HG02973 (cell line): ENCODE data around the gene KIF2A.
A peak's percentile ranks its signal among the peaks of the same experiment; 100 is the strongest.

Experiments
- ATAC-seq: cut with Tn5 transposase; IDR thresholded peaks from one replicate; pipeline ENCODE4 v1.9.1; 2021; ENCODE audit warnings: moderate library complexity; ENCODE audit not compliant: unreplicated experiment

Gene KIF2A

DNA sequence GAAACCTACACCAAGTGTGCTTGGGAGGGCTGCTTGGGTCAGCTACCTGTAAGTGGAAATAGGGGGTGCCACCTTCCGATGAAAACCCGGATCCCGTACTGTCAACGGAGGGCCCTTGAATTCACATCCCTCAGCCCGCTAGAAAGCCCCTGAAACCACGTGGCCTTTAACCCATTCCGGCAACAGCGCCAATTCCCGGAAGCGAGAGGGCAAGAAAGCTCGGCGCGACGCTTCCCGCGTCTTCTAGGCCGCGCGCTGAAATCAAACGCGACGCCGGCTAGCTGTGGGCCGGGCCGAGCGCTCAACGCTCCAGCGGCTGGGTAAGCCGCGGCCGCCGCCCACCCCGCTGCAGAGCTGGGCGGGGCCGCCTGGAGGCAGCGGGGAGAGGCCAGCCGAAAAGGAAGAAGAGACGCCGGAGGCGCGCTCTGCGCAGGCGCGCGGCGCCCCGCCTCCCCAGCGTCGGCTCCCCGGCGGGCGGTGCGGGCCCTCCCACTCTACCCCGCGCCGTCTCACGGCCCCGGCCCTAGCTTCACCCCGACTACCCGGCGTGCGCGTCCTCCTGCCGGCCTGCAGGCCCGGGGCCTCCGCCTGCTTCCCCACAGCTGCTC is at the start of gene KIF2A:
Gene KIF2A, plus strand, starts transcription at position 492 of the 608 bp plus-strand sequence. CDS start 267 bp downstream, outside the sequence.
- peak; percentile 92 for ATAC-seq

DNA sequence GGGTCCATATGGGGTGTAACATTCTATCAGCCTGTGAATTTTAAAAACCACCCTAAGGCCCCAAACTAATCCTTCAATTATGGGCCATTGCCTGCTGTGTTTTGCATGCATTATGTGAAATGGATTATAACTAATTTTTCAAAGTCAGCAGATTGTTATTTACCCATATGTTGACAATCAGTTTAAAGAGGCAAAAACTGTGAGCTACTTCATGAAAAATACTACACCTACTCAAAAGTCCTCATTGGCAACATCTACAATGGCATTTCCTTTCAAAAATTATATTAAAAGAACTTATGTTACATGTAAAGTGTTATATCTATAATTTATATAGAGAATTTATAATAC is 49.0 kb upstream of the KIF2A start:
- no peak for ATAC-seq

DNA sequence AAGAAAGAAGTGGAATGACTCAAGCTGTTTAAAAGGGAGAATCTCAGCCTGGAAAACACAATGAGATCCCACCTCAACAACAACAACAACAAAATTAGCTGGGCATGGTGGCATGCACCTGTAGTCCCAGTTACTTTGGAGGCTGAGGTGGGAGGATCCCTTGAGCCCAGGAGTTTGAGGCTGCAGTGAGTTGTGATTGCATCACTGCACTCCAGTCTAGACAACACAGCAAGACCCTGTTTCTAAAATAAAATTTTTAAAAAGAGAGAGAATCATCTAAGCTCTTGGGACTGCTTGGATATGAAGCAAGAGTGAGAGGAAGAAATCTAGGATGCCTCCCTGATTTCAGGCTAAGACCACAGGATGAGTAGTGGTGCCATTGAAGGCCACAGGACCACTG is 47.4 kb upstream of the KIF2A start:
- ATAC-seq: no peak

DNA sequence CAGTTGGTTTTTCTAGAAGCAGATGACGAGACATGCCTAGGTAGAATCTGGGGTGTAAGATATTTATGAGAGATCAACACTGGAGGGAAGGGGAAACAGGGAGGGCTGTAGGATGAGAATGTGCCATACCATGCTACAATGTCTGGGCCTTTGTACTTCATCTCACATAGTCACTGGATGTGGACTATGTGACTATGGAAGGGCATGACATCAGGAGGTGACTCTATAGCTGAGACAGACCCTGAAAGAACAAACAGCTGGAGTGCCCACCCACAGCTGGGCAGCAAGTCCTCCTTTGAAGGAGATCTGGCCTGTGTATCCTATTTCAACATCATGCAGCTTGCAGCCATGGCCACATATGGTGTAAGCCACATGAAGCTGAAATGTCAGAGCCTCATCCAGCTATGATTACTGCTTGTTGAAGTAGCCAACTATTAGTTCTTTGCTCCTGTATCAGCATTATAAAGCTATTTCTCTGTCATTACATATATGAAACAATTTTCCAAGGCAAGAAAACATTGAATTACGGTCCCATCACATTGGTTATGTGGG is 46.2 kb upstream of the KIF2A start:
- ATAC-seq: no peak

DNA sequence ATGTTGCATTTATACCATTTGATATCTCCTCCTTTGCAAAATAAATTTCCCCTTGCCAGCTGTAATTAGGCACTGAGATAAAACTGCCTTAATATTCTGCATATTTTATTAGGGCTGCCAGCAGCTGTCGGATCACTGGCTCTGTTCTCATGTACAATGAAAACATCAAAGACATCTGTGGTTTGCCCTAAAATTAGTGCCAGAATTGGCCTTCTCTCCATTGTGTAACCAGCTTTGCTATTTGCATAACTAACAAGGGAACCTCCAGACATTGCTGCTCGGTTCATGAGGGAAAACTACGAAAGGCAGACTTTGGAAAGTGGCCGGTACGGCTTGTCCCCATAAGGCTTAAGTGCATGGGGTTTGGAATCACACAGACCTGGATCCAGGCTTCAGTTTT is 45.5 kb upstream of the KIF2A start:
- ATAC-seq: no peak

DNA sequence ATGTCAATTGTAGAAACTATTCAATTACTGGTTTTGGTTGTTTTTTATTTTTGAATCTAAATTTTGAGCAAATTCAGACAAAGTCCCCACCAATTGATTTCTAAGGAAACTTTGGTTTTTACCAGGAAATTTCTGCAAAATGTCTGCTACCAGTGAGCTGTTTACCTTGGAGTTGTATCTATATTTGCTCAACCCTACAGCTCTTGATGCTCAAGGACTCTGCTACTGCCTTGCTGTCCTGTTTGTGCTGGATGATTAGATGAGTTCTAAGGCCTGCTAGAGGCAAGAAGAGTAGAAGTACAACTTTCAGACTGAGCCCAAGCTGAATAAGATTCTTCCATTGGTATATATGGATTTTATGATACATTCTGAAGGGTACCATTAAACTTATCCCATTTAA is 42.6 kb upstream of the KIF2A start:
- ATAC-seq: no peak

DNA sequence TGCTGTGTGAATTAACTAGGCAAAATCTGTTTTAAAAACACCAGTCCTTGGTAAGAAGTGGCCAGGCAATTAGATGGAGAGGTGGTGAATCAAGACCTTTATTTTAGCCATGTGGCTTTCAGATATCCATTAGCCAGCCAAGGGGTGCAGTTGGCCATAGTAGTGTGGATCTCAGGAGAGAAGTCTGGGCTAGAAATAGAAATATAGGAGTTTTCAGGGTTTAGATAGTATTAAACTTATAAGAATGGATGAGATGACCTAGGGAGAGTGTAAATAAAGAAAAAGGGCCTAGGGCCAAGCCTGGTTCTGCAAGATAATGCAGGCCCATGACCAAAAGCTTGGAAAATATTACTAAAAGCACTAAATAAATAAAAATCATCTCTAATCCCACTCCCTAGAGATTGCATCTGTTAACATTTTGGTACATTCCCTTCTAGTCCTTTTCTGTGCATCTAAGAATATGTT is 40.3 kb upstream of the KIF2A start:
- no peak for ATAC-seq

DNA sequence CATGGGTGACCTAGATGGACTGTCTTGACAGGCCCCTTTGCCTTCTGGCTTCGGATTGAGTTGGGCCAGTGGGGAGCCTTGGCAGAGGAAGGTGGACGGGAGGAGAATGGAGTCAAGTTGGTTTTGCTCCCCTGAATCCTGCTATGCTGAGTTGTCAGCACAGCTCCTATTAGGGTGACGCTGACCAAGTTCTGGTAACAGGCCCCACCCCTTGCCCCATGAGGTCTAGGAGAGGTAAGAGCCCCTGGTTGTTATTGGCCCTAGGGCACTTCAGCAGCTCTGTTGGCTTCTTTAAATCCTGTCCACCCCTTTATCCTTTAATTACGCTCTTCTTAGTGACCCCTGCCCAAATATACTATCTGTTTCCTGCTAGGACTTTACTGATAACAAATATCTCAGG is 39.4 kb upstream of the KIF2A start:
- no peak for ATAC-seq

DNA sequence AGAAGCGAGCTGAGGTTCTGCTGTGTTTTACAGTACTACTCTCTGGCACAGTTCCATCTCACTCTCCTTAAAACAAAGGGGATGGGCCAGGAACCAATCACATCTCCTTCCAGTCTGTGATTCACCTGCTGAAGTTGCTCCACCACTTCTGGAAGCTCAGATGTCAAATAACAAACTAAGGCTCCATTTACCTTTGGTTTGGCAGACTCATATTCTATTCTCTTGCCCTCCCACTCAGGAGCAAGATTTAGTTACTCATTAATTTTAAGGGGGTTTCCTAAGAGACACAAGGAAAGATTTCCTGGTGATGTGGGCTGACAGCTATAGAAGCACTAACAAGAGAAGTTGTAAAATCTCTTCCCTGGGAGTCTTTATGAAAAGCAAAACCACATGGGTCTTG is 37.8 kb upstream of the KIF2A start:
- no peak for ATAC-seq

DNA sequence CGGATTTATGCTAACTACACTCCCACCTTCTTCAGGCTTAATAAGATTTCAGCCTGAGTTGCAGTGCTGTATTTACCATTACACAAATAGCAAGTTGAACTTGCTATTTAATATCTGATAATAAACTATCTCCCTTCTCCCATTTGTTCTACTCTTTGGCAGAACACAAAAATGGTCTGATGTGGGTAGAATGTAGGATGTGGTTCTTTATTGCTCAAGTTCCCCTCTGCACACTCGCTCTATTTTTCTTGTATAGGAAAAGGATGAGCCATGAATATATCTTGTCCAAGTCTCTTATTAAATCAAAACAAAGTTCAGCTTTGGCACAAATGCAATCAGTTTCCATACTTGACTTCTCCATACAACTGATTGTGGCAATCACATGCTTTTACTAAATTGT is 37.2 kb upstream of the KIF2A start:
- no peak for ATAC-seq

DNA sequence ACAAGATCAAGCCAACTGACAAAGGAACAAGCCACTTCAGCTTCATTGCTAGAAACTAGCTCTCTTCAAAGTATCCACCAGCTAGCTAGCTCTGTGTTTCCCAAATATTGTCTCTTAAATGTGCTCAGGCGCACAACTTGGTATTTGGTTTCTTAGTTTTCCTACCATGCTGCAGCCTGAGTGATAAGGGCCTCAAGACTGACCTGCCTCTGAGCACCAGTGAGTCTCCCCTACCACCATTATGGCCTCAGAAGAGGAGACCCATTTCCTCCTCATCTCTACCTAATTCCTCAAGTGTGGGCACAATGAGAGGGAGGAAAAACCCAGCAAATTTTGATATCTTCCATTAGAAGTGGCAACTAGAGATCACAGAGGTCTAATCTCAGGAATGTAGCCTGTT is 34.6 kb upstream of the KIF2A start:
- no peak for ATAC-seq

DNA sequence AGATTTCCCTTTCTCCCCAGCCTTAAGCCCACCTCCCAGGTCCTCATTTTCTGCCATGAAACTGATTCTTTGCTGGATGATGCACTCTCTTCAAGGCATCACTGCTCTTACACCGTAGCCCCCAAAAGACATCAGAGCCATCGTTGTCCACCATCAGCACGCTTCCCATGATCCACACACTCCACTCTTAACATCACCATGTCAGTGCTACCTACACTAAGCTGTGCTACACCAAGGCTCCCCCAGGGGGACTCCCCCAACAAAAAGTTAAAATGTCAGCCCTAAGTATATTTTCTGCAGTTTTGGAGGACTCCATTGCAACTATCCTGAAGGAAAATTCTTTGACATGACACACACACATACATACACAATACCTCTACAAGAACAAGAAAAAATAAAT is 34.1 kb upstream of the KIF2A start:
- no peak for ATAC-seq

DNA sequence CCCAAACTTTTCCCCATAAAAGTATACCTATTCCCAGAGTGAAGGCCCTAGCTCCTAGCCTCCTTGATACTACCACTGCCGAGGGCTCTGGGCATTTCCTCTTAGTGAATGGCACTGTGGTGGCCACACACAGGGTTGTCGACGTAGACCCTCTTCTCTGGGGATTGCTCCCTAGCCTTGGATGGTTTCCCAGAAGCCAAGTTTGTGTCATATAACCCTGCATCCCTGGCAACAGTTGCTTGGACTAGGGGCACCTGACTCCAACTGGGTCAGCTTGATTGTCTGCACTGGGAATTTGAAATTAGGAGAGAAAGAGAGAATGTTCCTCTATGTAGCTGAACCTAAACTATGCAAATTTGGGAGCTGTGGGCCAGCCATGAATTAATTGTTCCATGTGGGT is 32.3 kb upstream of the KIF2A start:
- no peak for ATAC-seq

DNA sequence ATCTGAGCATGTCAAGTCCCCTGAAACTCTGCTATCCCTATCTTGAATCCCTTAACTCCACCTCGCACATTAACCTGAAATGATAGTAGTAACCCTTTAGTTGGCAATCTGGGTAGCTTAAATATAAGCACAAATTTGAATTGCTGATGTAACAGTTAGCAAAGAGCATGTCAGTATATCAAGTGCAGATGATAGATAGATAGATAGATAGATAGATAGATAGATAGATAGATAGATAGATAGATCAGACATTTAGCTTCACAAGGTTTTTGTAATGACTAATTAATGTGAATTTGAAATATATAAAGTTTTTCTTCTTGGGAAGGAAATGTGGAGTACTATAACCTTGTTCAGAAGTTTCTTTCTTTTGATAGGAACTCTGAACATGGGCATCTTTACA is 30.4 kb upstream of the KIF2A start:
- ATAC-seq: no peak

DNA sequence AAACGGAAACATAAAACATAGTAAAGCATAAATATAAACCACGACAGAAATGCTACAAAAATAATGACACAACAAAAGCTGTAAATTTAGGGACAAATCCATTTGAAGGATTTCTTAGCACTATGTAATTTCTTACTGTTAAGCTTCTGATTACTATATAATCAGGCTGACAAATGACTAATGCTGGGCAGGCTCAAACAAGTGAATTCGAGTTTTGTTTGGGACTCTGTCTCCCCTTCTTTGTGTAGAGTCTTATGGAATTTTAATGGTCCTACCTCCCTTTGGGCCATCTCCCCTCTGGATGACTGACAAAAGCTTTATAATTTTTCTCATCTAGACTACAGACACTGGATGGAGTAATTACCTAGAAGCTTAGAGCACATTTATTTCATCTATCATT is 24.6 kb upstream of the KIF2A start:
- ATAC-seq: no peak

DNA sequence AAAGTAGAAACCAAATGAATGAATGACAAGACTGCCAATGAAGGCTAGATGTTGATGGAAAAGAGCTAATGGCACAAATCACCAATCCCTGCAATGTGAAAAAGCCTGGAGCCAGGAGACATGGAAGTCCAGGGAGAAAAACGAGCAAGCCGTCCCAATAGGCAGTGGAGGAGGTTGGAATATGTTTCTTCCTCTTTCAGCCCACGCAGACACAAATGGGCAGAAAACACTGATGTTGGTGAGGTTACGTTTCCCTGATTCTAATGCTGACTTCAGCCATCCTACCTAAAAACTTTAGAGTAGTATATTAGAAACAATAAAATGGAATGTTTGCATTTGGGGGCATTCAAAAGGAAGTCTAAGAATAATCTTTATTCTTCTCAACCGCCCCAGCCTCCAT is 23.9 kb upstream of the KIF2A start:
- no peak for ATAC-seq

DNA sequence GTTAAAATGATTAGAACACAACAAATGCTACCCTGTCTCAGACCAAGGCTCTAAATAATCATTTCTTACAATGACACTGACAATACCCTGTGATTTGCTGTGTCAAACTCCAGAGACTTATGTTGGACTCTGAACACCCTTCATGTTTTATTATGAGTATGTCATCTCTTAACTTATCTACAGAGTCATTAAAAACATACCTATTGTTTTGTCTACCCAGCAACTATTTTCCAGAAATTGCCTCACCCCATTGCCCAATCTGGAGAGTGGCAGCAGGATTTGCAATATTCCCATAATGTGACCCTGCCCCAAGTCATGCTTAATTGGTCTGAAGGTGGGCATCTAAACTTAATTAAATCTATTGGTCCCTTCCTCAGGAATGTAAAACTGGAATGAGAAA is 23.0 kb upstream of the KIF2A start:
- no peak for ATAC-seq

DNA sequence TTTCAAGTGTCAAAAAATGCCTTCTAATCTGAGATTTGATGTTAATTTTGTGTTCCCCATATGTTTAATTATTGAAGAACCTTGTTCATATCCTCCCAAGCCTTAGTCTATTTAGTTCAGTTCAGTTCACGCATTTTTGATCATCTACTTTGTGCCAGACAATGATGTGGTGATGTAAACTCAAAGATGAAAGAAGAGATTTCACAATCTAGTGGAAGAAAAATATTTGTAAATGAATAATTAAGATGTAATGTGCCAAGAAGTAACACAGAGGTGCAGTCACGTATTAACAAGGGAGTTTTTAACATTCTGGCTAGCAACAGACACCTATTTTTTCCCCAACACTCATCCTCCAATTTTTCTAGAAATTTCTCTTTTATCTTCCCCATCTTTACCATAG is 22.1 kb upstream of the KIF2A start:
- ATAC-seq: no peak

DNA sequence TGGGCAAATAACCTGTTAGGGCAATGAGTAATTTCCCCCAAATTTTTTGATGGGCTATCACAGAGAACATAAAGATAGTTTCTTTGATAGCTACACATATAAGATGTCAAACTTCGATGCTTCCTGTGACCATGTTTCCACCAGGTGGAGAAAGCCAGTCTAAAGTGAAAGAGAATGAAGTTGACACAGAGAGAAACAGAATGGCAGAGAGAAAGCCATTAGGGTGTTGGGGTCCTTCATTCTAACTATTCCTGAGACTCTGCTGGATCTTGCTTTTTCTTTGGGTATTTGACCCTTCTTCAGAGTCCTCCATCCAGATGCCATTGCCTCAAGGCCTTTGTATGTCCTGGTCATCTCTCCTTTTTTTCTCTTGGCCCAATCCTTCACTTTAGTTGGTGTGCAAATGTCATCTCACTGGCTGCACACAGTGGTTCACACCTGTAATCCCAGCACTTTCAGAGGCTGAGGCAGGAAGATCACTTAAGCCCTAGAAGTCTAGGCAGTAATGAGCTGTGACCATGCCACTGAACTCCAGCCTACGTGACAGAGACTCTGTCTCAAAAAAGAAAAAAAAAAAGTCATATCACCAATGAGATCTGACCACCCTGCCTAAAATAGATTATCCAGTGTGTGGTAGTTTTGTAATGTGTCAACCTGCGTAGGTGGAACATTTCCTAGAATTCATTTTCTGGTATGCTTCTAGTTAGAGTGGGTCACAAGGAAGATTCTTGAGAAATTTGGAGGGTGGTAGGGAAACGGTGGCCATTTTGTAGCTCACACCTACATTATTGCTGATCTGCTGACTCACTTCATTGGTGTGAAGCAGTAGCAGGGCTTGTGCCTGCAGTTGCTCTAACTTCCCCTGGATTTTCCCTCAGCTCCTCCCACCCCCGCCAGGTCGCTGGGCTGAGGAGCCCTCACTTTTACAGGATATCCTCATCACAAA is 20.8 kb upstream of the KIF2A start:
- peak; percentile 77 for ATAC-seq

DNA sequence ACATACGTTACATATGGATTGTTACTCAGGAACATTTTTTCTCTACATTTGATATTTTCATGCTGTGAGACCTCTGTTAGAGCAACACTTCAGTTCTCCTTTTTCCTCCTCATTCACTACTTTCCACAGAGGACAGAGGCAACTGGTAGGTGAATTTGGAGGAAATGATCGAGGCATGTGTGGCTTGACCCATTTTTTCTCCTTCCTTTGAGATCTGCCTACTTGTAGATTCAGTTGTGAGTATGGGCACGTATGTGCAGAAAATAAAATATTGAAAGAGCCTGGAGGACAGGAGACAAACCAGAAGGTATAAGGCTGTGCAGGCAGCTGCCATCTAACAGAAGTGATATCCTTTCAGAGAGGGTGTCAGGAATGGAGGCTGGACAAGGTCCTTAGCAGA is 19.2 kb upstream of the KIF2A start:
- ATAC-seq: no peak

DNA sequence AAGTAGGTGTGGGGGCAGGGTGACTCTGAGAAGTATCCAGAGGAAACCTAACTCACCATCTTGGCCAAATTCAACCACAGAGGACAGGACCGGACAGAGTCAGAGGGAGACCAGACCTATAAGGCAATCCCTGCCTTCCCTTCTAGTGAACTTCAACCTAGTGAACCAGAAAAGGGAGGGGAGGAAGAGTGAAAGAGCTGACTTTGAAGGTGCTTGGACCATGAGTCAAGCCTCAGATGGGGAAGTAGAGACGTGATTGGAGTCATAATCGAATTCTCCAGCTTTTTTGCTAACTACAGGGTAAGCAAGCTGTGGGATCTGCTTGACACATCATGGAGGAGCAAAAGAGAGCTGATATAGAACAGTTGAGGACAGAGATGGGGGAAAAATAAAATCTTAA is 18.8 kb upstream of the KIF2A start:
- no peak for ATAC-seq

DNA sequence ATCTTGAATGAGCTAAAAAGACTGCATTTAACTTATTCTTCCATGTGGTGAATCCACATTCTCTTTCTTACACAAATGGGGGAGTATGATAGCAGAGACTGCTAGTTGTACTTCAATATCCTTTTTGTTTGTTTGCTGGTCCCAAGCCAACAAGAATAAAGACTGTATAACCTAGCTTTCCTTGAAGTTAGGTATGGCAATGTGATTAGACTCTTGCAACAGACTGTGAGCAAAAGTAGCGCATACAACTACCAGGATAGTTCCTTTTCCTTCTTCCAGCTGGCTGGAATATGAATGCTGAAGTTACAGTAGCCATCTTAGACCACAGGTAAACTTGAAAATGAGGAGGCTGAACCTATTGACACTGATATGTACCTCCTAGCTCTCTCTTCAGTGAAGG is 17.9 kb upstream of the KIF2A start:
- ATAC-seq: no peak
